Astrocyte (in vitro differentiated cells and primary cell): ENCODE data around the gene SLC7A5. TPM values are rescaled to one million over a fixed set of nuclear protein-coding genes. Genes with fewer than 3 reads are reported as not detected.

Experiments
- DNase-seq: peaks from one replicate; pipeline ENCODE4 v3.0.0-alpha.2; 2010; ENCODE audit warnings: low read depth
- FAIRE-seq: peaks from 2 replicates; lab custom pipeline; 2011; peaks lifted over from hg19 to GRCh38; lab: Jason Lieb, UNC
- H2AFZ ChIP-seq: 2 replicates; pipeline ENCODE4 v1.6.0; 2012; ENCODE audit warnings: low read depth, low read length, inconsistent platforms
- H3K27ac ChIP-seq: 2 replicates; pipeline ENCODE4 v1.5.1; 2011; ENCODE audit warnings: low read depth, low read length, inconsistent platforms
- H3K27me3 ChIP-seq: 2 replicates; pipeline ENCODE4 v1.6.0; 2011; ENCODE audit warnings: low read length, inconsistent platforms; ENCODE audit not compliant: insufficient read depth
- H3K36me3 ChIP-seq: 2 replicates; pipeline ENCODE4 v1.5.1; 2011; ENCODE audit warnings: low read length, inconsistent platforms; ENCODE audit not compliant: insufficient read depth
- H3K4me1 ChIP-seq: 2 replicates; pipeline ENCODE4 v1.5.1; 2011; ENCODE audit warnings: low read length, inconsistent platforms; ENCODE audit not compliant: insufficient read depth
- H3K4me2 ChIP-seq: 2 replicates; pipeline ENCODE4 v1.6.0; 2012; ENCODE audit warnings: low read length, inconsistent platforms
- H3K4me3 ChIP-seq: 2 replicates; pipeline ENCODE4 v1.5.1; 2011; ENCODE audit warnings: low read depth, mild to moderate bottlenecking, low read length, inconsistent platforms; ENCODE audit not compliant: insufficient read depth
- H3K79me2 ChIP-seq: 2 replicates; pipeline ENCODE4 v1.6.0; 2012; ENCODE audit warnings: mild to moderate bottlenecking, low read length, inconsistent platforms; ENCODE audit not compliant: insufficient read depth
- H3K9ac ChIP-seq: 2 replicates; pipeline ENCODE4 v1.6.0; 2012; ENCODE audit warnings: mild to moderate bottlenecking, low read length, inconsistent platforms
- H3K9me3 ChIP-seq: 2 replicates; pipeline ENCODE4 v1.5.1; 2012; ENCODE audit warnings: low read depth, mild to moderate bottlenecking, low read length, inconsistent platforms; ENCODE audit not compliant: insufficient read depth
- H4K20me1 ChIP-seq: 2 replicates; pipeline ENCODE4 v1.6.0; 2012; ENCODE audit warnings: low read length, inconsistent platforms; ENCODE audit not compliant: insufficient read depth
- H3K27ac Mint-ChIP-seq: one replicate; pipeline ENCODE4 v1.8.0; 2021; ENCODE audit warnings: mild to moderate bottlenecking, mixed read lengths; ENCODE audit not compliant: unreplicated experiment
- H3K27me3 Mint-ChIP-seq: one replicate; pipeline ENCODE4 v1.8.0; 2021; ENCODE audit warnings: low read depth, mixed read lengths; ENCODE audit not compliant: unreplicated experiment
- H3K36me3 Mint-ChIP-seq: one replicate; pipeline ENCODE4 v1.8.0; 2021; ENCODE audit warnings: low read depth, mixed read lengths; ENCODE audit not compliant: unreplicated experiment
- H3K4me1 Mint-ChIP-seq: one replicate; pipeline ENCODE4 v1.8.0; 2021; ENCODE audit warnings: low read depth, mixed read lengths; ENCODE audit not compliant: unreplicated experiment
- H3K4me3 Mint-ChIP-seq: one replicate; pipeline ENCODE4 v1.8.0; 2021; ENCODE audit warnings: mild to moderate bottlenecking, moderate library complexity, mixed read lengths; ENCODE audit not compliant: unreplicated experiment
- H3K9me3 Mint-ChIP-seq: one replicate; pipeline ENCODE4 v1.8.0; 2021; ENCODE audit warnings: mild to moderate bottlenecking, mixed read lengths; ENCODE audit not compliant: unreplicated experiment
- CTCF ChIP-seq: IDR thresholded peaks from 2 replicates; pipeline ENCODE4 v1.5.1; 2011; ENCODE audit warnings: low read depth, mild to moderate bottlenecking, inconsistent platforms, low read length, moderate library complexity; ENCODE audit not compliant: insufficient read depth
- EZH2 ChIP-seq: IDR thresholded peaks from 2 replicates; pipeline ENCODE4 v1.6.1; 2012; ENCODE audit warnings: mild to moderate bottlenecking, low read length, inconsistent platforms; ENCODE audit not compliant: insufficient read depth
- total RNA-seq: library from RNA; stranded (reverse); gene quantifications from 2 replicates; pipeline ENCODE4 v1.2.1, GENCODE V29; 2021

SLC7A5 gene
- total RNA-seq, 1 donor from 2014 or later = 815 TPM

GRCh38 chr16:87847467-87847784, 21.9 kb downstream of the SLC7A5 start:
- H3K4me1 ChIP-seq = peaks cover 18% of the 10 kb centered on the region
- TF ChIP-seq EZH2 = no peak
- no peak for TF ChIP-seq CTCF
- H3K9ac ChIP-seq = no peak overlapping the region
- H3K27ac ChIP-seq = no peak overlapping the region
- no peaks in the 10 kb centered on the region for H3K9me3 ChIP-seq
- no peak for FAIRE-seq
- Mint-ChIP-seq H3K9me3 (peaks cover 3% of the 10 kb centered on the region), H3K27me3 (no peaks in the 10 kb centered on the region), H3K4me1 (peaks cover 30% of the 10 kb centered on the region), H3K4me3 (no peak overlapping the region), H3K36me3 (peaks cover 9% of the 10 kb centered on the region), H3K27ac (no peak overlapping the region)
- H3K79me2 ChIP-seq = peaks cover 95% of the 10 kb centered on the region
- H2AFZ ChIP-seq = no peak overlapping the region
- H3K36me3 ChIP-seq = peaks cover 18% of the 10 kb centered on the region
- H3K27me3 ChIP-seq = no peaks in the 10 kb centered on the region
- H4K20me1 ChIP-seq = peaks cover 98% of the 10 kb centered on the region
- H3K4me2 ChIP-seq = no peak overlapping the region
- H3K4me3 ChIP-seq = no peak overlapping the region
- DNase-seq = no peak

GRCh38 chr16:87846705-87847466, 22.4 kb downstream of the SLC7A5 start:
- no peak overlapping the region for H3K27ac Mint-ChIP-seq
- Histone ChIP-seq H3K36me3 (peaks cover 18% of the 10 kb centered on the region), H3K27ac (no peak overlapping the region), H3K9ac (no peak overlapping the region), H3K4me2 (no peak overlapping the region), H3K4me1 (peaks cover 14% of the 10 kb centered on the region), H3K27me3 (no peaks in the 10 kb centered on the region), H3K79me2 (peaks cover 95% of the 10 kb centered on the region), H4K20me1 (peaks cover 98% of the 10 kb centered on the region), H2AFZ (no peak overlapping the region), H3K9me3 (no peaks in the 10 kb centered on the region), H3K4me3 (no peak overlapping the region)
- no peak for FAIRE-seq
- no peak overlapping the region for H3K4me3 Mint-ChIP-seq
- TF ChIP-seq EZH2 (no peak), CTCF (no peak)
- DNase-seq = no peak
- peaks cover 3% of the 10 kb centered on the region for H3K9me3 Mint-ChIP-seq
- peaks cover 9% of the 10 kb centered on the region for H3K36me3 Mint-ChIP-seq
- no peaks in the 10 kb centered on the region for H3K27me3 Mint-ChIP-seq
- H3K4me1 Mint-ChIP-seq = peaks cover 27% of the 10 kb centered on the region
